Measurements from ENCODE around the gene MCRIP2. TPM values are rescaled to one million over a fixed set of nuclear protein-coding genes. Genes with fewer than 3 reads are reported as not detected.

The MCRIP2 gene
- total RNA-seq, 2 donors from 2014 or later, result 41.2 to 47.5 TPM

- no peak overlapping the region for H3K27ac ChIP-seq
- no peaks in the 10 kb centered on the region for H3K9me3 ChIP-seq
- no peaks in the 10 kb centered on the region for H3K36me3 ChIP-seq (replicated peaks in 1 of 2; ENCODE audit: insufficient read depth in 1 of 2, low read depth in 2 of 2)
- TF ChIP-seq CTCF (IDR thresholded peaks at IDR 0.05), result no peak
- no peak for TF ChIP-seq POLR2A (IDR thresholded peaks at IDR 0.05)
- WGBS, 2 donors, result 78 to 86% methylated on average over 10 of the region's 10 CpGs
- H3K27me3 ChIP-seq, result no peaks in the 10 kb centered on the region
- ATAC-seq (no peak), DNase-seq (no peak)
- intact Hi-C loops (cut with DNase I), result no loop called here
- no peak overlapping the region for H3K4me3 ChIP-seq
- H3K4me1 ChIP-seq, result peaks cover 25% of the 10 kb centered on the region
Measured at GRCh38 chr16:608019-608418, 33.6 kb upstream of the MCRIP2 start.

GRCh38 chr16:609316-609715 lies 32.3 kb upstream of the MCRIP2 start:
- 85 to 88% methylated on average over 13 of the region's 13 CpGs for WGBS, 2 donors
- DNase-seq (no peak), ATAC-seq (no peak)
- Histone ChIP-seq H3K9me3 (no peaks in the 10 kb centered on the region), H3K27ac (no peak overlapping the region), H3K36me3 (replicated peaks in 1 of 2; ENCODE audit: insufficient read depth in 1 of 2, low read depth in 2 of 2) (no peaks in the 10 kb centered on the region), H3K27me3 (no peaks in the 10 kb centered on the region), H3K4me1 (peaks cover 22% of the 10 kb centered on the region), H3K4me3 (no peak overlapping the region)
- intact Hi-C loops (cut with DNase I), result no loop called here
- TF ChIP-seq POLR2A (IDR thresholded peaks at IDR 0.05) (no peak), CTCF (IDR thresholded peaks at IDR 0.05) (no peak)

- TF ChIP-seq CTCF (IDR thresholded peaks at IDR 0.05) (no peak), POLR2A (IDR thresholded peaks at IDR 0.05) (no peak)
- Histone ChIP-seq H3K4me3 (no peak overlapping the region), H3K27ac (peak overlapping the region in 2 of 4 donors; percentile 3 to 41), H3K27me3 (no peaks in the 10 kb centered on the region), H3K9me3 (no peaks in the 10 kb centered on the region), H3K4me1 (peaks cover 22% of the 10 kb centered on the region), H3K36me3 (replicated peaks in 1 of 2; ENCODE audit: insufficient read depth in 1 of 2, low read depth in 2 of 2) (no peaks in the 10 kb centered on the region)
- ATAC-seq (no peak), DNase-seq (no peak)
- intact Hi-C loops (cut with DNase I), result no loop called here
- WGBS, 2 donors, result 81 to 88% methylated on average over 6 to 14 of the region's 14 CpGs
Measured at GRCh38 chr16:609984-610383, 31.6 kb upstream of the MCRIP2 start.

DNA sequence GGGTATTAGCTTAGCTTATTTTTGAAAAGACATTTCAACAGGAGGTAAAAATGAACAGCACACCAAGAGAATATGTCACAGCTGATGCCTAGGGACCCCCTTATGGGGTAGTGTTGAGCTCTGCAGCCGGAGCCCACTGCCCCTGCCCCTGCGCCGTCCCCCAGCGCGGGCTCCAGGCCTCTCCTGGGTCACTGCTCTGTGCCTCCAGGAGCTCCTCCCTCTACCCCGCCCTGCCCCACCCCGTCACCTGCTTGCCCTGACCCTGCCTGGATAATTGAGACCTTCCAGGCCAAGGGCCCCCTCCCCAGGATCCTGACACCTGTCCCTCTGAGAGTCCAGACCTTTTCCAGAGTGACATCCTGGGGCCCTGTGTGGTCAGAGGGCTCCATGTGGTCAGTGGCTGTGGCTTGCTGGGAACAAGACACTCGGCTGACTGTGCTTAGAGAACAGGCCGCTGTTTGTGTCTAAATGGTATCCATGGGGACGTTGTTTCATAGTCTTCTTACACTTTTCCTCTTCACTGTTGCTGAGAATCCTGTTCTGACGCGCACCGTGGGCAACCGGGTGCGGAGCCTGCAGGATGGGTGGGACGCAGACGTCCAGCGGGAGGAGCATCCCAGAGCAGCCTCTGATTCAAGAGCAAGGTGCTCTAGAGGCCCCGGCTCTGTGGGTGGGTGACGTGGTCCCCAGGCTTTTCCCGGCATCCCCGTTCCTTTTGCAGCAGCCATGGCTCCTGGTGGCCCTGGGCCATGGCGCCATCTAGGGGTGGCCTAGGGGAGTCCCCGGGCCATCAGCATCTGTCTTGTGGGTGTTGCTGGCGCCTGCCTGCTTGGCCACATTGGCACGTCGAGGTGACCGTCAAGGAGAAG lies 30.9 kb upstream of the MCRIP2 start:
- no peaks in the 10 kb centered on the region for H3K36me3 ChIP-seq (replicated peaks in 1 of 2; ENCODE audit: insufficient read depth in 1 of 2, low read depth in 2 of 2)
- H3K27ac ChIP-seq, result peak overlapping the region in 2 of 4 donors; percentile 3 to 41
- WGBS, 2 donors, result 52 to 53% methylated on average over 16 to 26 of the region's 28 CpGs
- ATAC-seq, result peak; percentile 86
- H3K27me3 ChIP-seq, result no peaks in the 10 kb centered on the region
- peak; percentile 73 to 81 (median 77) for DNase-seq
- peaks cover 18% of the 10 kb centered on the region for H3K4me1 ChIP-seq
- intact Hi-C loops (cut with DNase I), result no loop called here
- TF ChIP-seq CTCF (IDR thresholded peaks at IDR 0.05), result peak; percentile 68 to 88 (median 78)
- TF ChIP-seq POLR2A (IDR thresholded peaks at IDR 0.05), result no peak
- H3K9me3 ChIP-seq, result no peaks in the 10 kb centered on the region
- no peak overlapping the region for H3K4me3 ChIP-seq

- Histone ChIP-seq H3K4me3 (no peak overlapping the region), H3K27me3 (no peaks in the 10 kb centered on the region), H3K27ac (no peak overlapping the region), H3K4me1 (peaks cover 13% of the 10 kb centered on the region), H3K36me3 (replicated peaks in 1 of 2; ENCODE audit: insufficient read depth in 1 of 2, low read depth in 2 of 2) (no peaks in the 10 kb centered on the region), H3K9me3 (no peaks in the 10 kb centered on the region)
- intact Hi-C loops (cut with DNase I), result no loop called here
- 92 to 94% methylated on average over 9 to 13 of the region's 13 CpGs for WGBS, 2 donors
- ATAC-seq, result no peak
- TF ChIP-seq CTCF (IDR thresholded peaks at IDR 0.05) (no peak), POLR2A (IDR thresholded peaks at IDR 0.05) (no peak)
- DNase-seq, result no peak
Measured at GRCh38 chr16:615122-615521, 26.5 kb upstream of the MCRIP2 start.

Data from body of pancreas (tissue), 4 donors.